ENCODE measurements around the gene CDA. TPM values are rescaled to one million over a fixed set of nuclear protein-coding genes. Genes with fewer than 3 reads are reported as not detected.
A peak's percentile ranks its signal among the peaks of the same experiment; 100 is the strongest.

The CDA gene
- total and polyA plus RNA-seq, 8 donors: 0.36 to 12.2 (median 0.62) TPM

DNA sequence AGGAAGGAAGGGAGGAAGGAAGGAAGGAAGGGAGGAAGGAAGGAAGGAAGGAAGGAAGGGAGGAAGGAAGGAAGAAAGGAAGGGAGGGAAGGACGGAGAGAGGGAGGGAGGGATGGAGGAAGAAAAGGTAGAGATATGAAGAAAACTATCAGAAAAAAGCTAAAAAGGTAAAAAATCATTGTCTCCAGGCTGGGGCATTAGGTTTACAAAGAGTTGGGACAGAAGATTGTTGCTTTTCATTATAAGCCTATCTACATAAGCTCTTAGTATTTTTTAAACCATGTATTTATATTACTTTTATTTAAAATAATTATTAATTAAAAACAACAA, 37.2 kb downstream of the CDA start:
- Histone ChIP-seq H3K4me1 (no peaks in the 10 kb centered on the region), H3K27ac (no peak overlapping the region), H3K4me3 (no peak overlapping the region), H3K27me3 (peaks cover 0 to 10% of the 10 kb centered on the region in 2 donors), H3K9me3 (peaks cover 0 to 4% of the 10 kb centered on the region in 2 donors), H3K36me3 (no peaks in the 10 kb centered on the region)
- TF ChIP-seq, protein P1, sequence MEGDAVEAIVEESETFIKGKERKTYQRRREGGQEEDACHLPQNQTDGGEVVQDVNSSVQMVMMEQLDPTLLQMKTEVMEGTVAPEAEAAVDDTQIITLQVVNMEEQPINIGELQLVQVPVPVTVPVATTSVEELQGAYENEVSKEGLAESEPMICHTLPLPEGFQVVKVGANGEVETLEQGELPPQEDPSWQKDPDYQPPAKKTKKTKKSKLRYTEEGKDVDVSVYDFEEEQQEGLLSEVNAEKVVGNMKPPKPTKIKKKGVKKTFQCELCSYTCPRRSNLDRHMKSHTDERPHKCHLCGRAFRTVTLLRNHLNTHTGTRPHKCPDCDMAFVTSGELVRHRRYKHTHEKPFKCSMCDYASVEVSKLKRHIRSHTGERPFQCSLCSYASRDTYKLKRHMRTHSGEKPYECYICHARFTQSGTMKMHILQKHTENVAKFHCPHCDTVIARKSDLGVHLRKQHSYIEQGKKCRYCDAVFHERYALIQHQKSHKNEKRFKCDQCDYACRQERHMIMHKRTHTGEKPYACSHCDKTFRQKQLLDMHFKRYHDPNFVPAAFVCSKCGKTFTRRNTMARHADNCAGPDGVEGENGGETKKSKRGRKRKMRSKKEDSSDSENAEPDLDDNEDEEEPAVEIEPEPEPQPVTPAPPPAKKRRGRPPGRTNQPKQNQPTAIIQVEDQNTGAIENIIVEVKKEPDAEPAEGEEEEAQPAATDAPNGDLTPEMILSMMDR (IDR thresholded peaks at IDR 0.05): no peak
- DNase-seq: no peak
- ATAC-seq: no peak
- intact Hi-C loops (cut with DNase I): no loop called here

DNA sequence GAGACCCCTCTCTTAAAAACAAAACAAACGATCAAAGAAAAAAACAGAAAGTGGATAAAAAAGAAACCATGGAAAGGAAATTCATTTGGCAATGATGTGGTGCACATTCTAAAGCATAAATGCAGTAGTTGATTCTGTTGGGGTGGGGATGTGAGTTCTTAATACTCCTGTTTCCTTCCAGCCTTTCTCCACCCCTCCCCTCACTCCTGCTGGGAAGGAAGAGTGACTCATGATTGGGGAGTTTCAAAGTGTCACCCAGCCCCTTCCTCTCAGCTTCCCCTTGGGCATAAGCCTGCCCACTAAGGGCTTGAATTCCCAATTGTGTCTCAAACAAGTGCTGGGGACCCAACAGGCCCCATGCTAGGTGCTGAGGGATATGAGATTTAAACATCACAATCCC, 37.6 kb downstream of the CDA start:
- no peaks in the 10 kb centered on the region for H3K4me1 ChIP-seq
- intact Hi-C loops (cut with DNase I): no loop called here
- DNase-seq: no peak
- ATAC-seq: no peak
- H3K4me3 ChIP-seq: no peak overlapping the region
- peaks cover 0 to 4% of the 10 kb centered on the region in 2 donors for H3K9me3 ChIP-seq
- TF ChIP-seq, protein P1 (IDR thresholded peaks at IDR 0.05): no peak
- H3K27me3 ChIP-seq: peaks cover 0 to 10% of the 10 kb centered on the region in 2 donors
- no peaks in the 10 kb centered on the region for H3K36me3 ChIP-seq
- H3K27ac ChIP-seq: no peak overlapping the region

DNA sequence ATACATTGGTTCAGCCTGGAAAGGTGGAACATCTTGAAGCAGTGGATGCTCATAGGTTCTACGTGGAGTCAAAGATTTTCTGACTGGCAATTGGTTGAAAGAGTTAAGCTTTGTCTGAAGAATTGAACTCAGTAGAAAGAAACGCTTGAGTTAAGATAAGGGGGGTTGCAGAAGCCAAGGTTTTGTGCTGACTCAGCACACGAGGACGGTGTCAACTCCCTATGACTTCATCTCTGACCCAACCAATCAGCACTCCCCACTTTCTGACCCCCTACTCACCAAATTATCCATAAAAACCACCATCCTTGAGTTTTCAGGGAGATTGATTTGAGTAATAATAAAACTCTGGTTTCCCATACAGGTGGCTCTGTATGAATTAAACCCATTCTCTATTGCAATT, 41.8 kb downstream of the CDA start:
- intact Hi-C loops (cut with DNase I): loop anchor here in 1 of 2 donors (10.0 kb wide), 1 partner anchor 56 kb away; no protein-coding TSS in a partner anchor
- TF ChIP-seq, protein P1 (IDR thresholded peaks at IDR 0.05): no peak
- ATAC-seq: no peak

DNA sequence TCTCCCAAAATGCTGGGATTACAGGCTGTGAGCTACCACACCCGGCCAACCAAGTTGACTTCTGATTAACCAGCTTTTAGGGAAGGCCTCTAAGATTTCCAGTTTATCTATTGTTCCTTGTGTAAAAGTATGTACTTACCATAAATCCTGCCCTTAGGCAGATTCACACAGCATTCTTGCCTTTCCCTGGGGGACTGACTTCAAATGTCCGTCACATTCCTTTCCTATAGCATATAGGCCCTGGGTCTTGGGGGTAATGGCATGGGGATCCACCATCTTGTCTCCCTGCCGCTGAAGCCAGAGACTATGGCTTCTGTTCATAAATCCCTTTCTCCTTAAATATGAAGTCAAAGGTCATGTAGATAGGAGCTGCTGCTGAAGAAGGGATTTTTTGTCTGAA, 43.5 kb downstream of the CDA start:
- H3K27me3 ChIP-seq: peaks cover 0 to 10% of the 10 kb centered on the region in 2 donors
- TF ChIP-seq, protein P1 (IDR thresholded peaks at IDR 0.05): no peak
- intact Hi-C loops (cut with DNase I): loop anchor here in 1 of 2 donors (10.0 kb wide), 1 partner anchor 58 kb away; no protein-coding TSS in a partner anchor
- ATAC-seq (no peak), DNase-seq (no peak)
- H3K4me1 ChIP-seq: peaks cover 0 to 15% of the 10 kb centered on the region in 2 donors
- H3K4me3 ChIP-seq: no peak overlapping the region
- H3K27ac ChIP-seq: no peak overlapping the region
- peaks cover 0 to 5% of the 10 kb centered on the region in 2 donors for H3K36me3 ChIP-seq
- H3K9me3 ChIP-seq: peaks cover 0 to 4% of the 10 kb centered on the region in 2 donors

More for the DNA sequence above, 41.8 kb downstream of the CDA start:
- no peak for DNase-seq
- Histone ChIP-seq H3K4me3 (no peak overlapping the region), H3K4me1 (peaks cover 0 to 15% of the 10 kb centered on the region in 2 donors), H3K27ac (no peak overlapping the region), H3K27me3 (peaks cover 0 to 10% of the 10 kb centered on the region in 2 donors), H3K36me3 (no peaks in the 10 kb centered on the region), H3K9me3 (peaks cover 0 to 4% of the 10 kb centered on the region in 2 donors)

DNA sequence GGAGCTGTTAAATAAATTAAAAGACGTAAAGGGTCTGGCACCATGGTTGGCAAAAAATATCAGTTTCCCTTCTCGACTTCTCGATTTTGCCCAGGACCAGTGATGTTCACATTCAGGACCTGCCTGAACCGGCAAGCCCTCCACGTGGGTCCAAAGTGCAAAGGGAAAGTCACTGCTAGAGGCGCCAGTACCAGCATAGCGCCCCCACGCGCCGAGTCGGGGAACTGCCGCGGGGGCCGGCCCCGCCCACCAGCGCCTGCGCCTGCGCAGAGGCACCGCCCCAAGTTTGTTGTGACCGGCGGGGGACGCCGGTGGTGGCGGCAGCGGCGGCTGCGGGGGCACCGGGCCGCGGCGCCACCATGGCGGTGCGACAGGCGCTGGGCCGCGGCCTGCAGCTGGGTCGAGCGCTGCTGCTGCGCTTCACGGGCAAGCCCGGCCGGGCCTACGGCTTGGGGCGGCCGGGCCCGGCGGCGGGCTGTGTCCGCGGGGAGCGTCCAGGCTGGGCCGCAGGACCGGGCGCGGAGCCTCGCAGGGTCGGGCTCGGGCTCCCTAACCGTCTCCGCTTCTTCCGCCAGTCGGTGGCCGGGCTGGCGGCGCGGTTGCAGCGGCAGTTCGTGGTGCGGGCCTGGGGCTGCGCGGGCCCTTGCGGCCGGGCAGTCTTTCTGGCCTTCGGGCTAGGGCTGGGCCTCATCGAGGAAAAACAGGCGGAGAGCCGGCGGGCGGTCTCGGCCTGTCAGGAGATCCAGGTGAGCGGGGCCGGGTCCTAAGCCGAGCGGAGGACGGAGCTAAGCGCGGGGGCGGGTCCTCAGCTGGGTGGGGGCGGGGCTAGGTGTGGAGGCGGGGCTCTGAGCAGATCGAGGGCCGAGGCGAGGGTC, 44.5 kb downstream of the CDA start, which contains the start of gene PINK1:
TSS of gene PINK1 (plus strand) at position 269 of the 875 bp plus-strand sequence. CDS start at position 360, 91 bp downstream.
- Histone ChIP-seq H3K4me1 (peaks cover 0 to 15% of the 10 kb centered on the region in 2 donors), H3K9me3 (peaks cover 0 to 4% of the 10 kb centered on the region in 2 donors), H3K27ac (peak within 1 kb of the TSS; percentile 85 to 97), H3K27me3 (peaks cover 0 to 10% of the 10 kb centered on the region in 2 donors), H3K36me3 (peaks cover 0 to 16% of the 10 kb centered on the region in 2 donors), H3K4me3 (peak within 1 kb of the TSS; percentile 90 to 96)
- ATAC-seq (peak; percentile 97), DNase-seq (peak; percentile 60 to 96 (median 80))
- intact Hi-C loops (cut with DNase I): loop anchor here in 1 of 2 donors (10.0 kb wide), 1 partner anchor 59 kb away; no protein-coding TSS in a partner anchor
- TF ChIP-seq, protein P1 (IDR thresholded peaks at IDR 0.05): peak; percentile 98 to 99
